HCEC 1CT (cell line): Measurements from ENCODE around the gene PANK4.

Source experiments
- DNase-seq: peaks from one replicate; pipeline ENCODE4 v3.0.0-alpha.2; 2017

Gene PANK4

DNA sequence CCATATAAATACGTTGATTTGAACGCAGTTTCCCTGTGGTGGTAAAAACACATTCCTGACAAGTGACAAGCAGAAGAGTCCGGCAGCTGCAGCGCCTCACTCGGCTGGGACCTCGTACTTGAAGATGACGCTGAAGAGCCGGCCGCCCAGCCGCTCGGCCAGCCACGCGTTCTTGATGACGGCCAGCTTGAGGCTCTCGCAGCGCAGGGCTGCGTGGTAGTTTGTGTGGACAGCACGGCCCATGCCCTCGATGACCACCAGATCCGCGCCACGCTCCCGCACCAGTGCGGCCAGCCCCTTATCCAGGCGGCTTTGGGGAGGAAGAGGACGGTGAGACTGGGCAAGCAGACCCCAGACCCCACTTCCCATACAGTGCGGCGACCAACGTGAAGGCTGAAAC is 17.6 kb downstream of the PANK4 start:
- no peak for DNase-seq

DNA sequence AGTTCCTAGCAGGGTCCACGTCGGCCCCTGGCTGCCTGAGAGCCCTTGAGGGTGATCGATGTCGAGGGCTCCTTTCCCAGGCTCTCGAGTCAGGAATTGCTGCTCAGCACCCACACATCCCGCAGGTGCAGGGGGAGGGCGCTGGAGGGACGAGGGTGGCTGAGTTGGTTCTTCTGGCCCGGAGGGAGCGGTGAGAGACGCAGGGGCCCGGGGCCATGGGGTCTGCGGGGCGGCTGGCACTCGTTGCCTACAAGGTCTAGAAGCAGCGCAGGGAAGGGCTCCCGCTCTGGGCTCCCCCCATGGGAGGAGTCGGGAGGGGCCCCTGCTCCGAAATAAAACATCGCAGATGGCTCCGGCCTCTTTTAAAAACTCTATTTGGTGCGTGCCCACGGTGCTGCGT is 18.2 kb downstream of the PANK4 start:
- no peak for DNase-seq

DNA sequence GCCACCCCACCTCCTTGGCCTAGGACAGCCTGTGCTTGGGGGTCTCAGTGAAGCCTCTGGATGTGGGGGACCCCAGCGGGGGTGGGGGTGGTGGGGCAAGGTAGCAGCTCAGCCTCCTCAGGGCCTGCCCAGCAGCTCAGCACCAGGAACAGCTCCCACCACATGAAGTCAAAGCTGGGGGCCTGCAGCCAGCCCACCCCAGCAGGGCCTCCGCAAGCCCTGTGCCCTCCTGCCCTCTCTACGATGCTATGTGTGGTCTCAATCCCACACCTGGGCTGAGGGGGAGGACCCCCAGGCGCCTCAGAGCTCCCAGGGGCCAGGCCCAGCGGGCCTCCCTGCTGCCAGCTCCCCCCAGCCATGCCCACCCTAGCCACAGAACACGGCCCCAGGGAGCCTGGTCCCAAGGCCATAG is 18.6 kb downstream of the PANK4 start:
- DNase-seq: no peak

DNA sequence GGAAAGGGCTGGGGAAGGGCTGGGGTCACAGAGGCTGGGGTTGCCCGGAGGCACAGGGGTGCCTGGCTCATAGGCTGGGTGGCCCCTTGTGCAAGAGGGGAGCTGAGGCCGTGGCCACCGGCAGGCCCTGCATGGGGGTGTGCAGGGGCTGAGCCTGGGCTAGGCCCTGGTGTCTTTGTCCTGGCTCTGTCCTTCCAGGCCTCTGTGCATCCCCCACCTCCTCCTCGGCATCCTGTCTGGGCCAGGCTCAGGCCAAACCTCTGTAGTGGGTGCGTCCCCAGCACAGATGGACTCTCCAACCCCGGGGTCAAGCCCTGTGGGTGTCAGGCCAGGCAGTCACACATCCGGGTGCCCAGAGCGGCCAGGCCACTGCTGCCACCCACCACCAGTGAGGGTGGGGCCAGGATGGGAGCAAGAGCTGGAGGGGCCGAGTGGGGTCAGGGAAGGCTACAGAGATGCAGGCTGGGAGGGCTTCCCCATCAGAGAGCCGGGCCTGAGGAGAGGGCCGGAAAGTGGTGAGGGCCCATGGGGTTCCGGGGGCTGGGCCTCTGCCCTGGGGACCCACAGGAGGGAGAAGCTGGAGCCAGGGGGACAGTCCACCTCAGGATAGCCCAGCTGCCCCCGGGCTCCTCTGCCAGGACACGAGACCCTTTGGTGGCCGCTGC is 19.4 kb downstream of the PANK4 start:
- no peak for DNase-seq

DNA sequence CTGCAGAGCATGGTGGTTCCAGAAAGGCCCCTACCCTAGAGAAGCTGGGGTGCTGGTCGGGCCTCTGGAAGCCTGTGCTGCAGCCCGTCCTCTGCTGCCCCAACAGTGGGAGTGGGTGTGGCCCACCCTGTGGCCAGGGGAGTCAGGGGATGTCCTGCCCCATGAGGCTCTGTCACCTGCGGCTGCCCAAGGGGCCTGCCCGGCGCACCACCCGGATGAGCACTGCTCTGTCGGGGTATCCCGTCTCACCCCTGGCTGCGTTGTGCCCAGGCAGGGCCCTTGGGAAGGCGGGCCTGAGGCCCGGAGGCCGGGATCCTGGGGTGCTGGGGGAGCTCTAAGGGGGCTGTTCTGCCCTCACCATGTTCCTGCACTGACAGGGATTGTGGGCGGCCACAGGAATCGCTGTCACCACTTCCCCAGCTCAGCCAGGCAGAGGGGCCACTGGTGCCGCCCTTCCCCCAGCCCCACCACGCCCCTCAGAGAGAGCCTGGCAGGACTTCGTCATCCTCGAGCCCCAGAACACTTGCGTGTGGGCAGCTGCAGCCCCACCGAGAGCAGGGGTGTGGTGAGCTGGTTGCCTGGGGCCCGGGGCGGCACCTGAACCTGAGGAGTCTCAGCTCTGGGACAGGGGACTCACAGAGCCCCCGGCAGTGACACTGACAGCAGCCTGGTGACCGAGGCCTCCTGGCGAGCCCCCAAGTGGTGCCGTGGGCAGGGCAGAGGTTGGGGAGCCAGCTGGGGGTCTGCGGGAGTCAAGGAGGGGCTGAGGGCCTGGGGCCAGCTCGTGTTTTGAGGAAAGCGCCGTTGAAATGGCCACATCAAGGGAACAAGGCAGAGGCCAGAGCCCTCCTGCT is 20.2 kb downstream of the PANK4 start:
- DNase-seq: no peak

DNA sequence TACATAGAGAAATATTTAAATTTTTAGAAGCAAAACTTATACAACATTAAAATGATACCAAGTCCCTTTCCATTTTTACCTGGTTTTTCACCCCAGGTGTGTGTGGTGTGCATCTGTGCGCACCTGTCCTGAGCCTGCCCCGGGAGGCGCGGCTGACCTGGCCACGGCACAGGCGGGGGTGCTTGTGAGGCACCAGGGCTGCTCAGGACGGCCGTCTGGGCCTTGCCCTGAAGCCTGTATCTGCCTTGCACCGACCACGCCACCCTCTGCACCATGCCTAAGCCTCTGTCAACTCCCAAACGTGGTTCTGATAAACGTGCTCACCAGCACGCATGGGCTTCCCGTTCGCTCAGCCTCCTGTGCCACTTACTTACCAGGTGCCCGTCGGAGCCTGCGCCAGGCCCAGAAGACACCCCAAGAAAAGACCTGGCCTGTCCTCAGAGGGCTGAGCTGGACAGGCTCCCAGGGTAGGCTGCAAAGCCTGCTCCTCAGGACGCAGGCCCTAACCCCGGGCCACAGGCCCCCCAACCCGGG is 20.9 kb downstream of the PANK4 start:
- no peak for DNase-seq

DNA sequence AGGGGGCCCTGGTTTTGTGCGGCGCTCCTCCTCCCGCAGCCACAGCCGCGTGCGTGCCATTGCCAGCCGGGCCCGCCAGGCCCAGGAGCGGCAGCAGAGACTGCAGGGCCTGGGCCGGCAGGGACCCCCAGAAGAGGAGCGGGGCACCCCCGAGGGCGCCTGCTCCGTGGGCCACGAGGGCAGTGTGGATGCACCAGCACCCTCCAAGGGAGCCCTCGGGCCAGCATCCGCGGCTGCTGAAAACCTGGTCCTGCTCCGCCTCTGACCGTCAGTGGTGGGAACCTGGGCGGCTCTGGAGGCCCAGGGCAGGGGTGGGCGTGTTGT is 21.5 kb downstream of the PANK4 start:
- no peak for DNase-seq

DNA sequence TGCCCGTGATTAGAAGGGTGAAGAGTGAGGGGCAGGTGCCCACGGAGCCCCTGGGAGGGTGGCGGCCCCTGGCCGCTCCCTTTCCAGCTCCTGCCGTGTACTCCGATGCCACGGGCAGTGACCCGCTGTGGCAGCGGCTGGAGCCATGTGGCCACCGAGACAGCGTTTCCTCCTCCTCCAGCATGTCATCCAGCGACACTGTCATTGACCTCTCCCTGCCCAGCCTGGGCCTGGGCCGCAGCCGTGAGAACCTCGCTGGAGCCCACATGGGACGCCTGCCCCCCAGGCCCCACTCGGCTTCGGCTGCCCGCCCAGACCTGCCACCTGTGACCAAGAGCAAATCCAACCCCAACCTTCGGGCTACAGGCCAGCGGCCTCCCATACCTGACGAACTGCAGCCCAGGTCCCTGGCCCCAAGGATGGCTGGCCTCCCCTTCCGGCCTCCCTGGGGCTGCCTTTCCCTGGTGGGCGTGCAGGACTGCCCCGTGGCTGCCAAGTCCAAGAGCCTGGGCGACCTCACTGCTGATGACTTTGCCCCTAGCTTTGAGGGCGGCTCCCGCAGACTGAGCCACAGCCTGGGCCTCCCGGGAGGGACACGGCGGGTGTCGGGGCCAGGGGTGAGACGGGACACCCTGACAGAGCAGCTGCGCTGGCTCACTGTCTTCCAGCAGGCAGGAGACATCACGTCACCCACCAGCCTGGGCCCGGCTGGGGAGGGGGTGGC is 22.0 kb downstream of the PANK4 start:
- DNase-seq: no peak

DNA sequence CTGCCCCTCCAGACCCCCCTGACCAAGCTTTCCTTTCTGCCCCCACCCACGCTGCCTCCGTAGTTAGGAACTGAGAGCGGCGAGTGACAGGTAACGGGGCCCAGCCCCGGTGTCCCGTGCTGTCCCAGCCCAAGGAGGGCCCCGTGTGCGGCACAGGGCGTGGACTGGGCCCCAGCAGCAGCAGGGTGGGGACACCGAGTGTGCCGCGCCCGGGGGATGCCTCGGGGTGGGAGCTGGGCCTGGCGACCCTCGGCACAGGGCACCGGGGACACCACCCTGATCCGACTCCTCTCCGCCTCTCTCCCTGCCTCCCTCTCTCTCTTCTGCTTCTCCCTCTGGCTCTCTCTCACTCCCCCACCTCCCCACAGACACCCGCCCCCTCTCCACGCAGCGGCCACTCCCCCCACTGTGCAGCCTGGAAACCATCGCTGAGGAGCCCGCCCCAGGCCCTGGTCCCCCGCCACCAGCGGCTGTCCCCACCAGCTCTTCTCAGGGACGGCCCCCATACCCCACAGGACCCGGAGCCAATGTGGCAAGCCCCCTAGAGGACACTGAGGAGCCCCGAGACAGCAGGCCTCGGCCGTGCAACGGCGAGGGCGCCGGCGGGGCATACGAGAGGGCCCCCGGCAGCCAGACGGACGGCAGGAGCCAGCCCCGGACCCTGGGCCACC is 22.7 kb downstream of the PANK4 start:
- no peak for DNase-seq

DNA sequence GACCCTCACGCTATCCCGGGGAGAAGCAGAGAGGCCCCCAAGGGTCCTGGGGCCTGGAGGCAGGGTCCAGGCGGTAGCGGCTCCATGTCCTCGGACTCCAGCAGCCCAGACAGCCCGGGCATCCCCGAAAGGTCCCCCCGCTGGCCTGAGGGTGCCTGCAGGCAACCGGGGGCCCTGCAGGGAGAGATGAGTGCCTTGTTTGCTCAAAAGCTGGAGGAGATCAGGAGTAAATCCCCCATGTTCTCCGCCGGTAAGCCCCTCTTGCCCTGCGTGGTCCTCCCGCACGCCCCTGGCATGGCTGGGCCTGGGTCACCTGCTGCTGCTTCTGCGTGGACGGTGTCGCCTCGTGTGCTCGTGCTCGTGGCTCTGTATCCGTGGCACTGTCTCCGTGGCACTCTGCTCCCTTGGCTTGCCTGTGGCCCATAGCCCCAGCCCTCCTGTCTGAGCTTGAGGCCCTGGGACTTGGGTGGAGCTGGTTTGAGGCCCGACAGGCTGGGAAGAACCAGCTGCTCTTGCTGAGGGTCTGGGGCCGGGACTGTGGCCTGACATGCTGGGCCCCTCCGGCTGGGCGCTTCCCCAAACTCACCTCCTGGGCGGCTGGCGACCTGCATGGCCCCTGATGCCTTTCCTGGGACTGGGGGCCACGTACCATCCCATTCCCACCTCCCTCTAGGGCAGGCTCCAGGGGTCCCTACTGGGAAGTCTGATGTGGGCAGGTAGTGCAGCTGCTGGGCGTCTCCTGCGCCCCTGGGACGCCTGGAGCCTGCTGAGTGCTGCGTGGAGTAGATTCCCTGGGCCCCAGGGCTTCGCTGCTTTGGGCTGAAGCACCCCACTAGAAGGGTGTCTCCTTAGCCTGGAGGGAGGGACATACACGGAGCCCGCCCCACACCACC is 23.5 kb downstream of the PANK4 start:
- no peak for DNase-seq

DNA sequence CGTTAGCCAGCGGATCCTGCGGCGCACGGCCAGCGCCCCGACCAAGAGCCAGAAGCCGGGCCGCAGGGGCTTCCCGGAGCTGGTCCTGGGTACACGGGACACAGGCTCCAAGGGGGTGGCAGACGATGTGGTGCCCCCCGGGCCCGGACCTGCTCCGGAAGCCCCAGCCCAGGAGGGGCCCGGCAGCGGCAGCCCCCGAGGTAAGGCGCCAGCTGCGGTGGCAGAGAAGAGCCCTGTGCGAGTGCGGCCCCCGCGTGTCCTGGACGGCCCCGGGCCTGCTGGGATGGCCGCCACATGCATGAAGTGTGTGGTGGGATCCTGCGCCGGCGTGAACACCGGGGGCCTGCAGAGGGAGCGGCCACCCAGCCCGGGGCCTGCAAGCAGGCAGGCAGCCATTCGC is 24.2 kb downstream of the PANK4 start:
- no peak for DNase-seq

DNA sequence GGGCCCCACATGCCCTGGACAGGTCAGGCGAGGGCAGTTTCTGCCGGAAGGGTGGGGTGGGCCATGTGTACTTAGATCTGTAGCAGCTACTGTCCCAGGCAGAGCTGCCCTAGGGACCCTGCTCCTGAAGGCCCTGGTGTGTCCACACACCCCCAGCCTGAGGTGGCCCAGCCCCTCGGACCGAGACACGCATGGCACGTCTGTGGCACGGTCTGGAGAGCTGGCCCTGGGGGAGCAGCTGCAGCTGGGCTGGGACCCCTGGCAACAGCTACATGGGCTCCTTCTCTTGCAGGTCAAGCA is 24.6 kb downstream of the PANK4 start:
- DNase-seq: no peak

DNA sequence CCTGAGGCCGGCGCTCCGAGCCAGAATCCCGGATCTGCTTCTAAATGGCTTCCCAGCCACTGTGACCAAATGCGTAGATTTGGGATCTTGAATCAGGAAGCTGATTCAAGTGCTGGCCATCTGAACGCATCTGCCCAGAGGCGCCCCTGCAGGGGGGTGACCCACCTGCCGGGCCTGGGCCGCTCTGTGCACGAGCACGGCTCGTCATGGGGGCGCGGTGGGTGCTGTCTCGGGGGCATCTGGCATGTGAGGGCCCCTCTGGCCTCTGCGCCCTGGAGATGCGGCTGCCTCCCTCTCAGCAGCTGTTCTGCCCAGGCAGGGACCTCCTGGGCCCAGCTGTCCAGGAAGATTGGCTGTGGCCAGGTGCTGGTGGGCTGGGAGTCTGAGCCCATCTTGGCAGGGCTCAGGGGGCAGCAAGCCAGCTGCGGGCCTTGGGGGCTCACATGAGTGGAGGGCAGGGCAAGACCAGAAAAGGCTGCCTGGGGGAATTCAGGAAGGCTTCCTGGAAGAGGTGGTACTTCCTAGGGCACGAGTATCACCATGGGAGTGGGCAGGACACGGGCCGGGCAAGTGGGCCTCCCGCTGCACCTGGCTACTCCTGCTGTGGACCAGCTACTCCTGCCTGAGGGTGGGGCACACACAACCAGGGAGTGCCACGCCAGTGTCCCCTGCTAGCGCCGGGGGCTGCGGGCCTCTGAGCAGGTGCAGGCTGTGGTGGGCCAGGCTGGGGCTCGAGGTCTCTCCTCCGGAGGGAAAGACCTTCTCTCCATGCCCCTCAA is 25.2 kb downstream of the PANK4 start:
- no peak for DNase-seq

DNA sequence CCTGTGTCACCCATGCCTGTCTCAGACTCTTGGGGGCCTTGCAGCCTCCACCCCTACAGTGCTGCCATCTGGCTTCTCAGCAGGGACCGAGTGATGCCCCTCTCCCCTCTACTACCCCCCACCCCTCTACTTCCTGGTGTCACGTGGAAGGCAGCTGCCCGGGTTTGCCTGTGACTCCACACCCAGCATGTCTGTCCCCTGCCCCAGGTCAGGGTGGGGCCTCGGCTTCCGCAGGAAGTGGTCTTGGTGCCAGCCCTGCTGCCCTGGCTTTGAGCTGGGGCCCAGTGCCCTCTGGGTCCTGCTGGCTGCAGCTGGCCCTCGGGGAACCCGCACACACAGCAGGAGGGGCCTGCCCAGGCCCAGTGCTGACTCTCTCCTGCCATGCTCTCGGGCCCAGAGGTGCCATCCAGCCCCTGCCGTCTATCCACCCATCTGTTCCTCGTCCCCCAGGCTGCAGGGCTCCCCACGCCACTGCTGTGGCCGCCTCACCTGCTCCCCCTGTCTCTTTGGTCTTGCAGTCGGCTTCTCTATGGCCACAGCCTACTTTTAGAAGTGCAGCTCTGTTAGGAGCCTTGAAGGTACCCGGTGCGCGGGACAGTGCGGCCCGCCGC is 26.3 kb downstream of the PANK4 start:
- no peak for DNase-seq

DNA sequence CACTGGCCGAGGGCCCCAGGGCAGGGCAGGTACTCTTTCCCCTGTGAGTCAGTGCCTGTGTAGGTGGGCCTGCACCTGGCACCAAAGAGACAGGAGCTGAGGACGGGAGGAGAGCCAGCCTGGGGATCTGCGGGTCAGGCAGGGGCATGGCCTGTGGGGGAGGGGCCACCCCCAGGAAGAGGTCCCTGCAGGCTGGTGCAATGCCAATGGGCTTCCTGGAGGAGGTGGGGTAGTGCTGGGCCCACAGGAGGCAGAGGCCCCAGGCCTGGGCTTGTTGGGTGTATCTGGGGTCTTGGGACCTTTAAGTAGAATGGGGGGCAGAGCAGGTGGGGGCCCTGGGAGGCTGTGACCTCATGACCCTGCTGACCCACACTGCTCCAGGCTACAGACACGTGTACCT is 27.1 kb downstream of the PANK4 start:
- DNase-seq: no peak

DNA sequence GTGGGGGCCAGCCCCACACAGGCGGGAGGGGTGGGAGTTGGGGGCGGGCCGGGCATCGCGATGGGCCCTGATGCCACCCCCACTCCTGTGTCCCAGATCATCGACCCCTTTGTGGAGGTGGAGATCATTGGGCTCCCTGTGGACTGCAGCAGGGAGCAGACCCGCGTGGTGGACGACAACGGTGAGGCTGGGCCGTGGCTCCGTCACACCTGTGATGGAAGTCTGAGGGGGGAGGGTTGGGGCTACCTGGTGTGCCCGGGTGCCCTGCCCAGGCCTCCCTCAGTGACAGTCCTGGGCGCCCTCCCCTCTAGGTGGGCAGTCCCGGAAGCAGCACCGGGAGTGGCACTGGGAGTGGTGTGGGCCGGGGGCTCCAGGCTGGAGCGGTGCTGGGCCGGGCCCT is 27.7 kb downstream of the PANK4 start:
- DNase-seq: no peak

DNA sequence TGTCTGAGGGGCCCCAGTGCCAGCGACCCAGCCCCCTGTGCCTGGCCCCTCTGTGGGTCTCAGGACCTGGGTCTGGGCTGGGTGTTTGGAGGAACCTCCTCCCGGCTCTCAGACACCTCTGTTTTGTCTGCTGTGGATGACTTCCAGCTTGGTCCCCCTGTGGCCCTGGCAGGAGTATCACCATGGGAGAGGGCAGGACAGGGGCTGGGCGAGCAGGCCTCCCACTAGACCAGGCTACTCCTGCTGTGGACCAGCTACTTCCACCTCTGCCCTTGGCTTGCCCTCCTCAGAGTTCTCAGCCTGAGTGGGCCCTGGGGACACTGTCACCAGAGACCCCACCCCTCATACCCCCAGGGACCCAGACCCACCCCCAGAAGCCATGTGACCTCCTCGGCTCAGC is 28.5 kb downstream of the PANK4 start:
- DNase-seq: no peak

DNA sequence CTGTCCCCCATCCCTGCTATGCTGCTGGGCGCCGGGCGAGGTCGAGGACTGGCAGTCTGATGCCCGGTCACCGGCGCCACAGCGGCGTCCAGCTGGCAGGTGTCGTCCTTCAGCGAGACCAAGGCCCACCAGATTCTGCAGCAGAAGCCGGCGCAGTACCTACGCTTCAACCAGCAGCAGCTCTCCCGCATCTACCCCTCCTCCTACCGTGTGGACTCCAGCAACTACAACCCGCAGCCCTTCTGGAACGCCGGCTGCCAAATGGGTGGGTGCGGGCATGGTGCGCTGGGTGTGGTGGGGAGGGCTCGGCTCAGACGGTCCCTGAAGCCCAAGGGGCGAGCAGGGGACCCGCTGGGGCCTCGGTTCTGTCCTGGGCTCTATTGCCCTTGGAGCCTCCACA is 29.6 kb downstream of the PANK4 start:
- DNase-seq: no peak

DNA sequence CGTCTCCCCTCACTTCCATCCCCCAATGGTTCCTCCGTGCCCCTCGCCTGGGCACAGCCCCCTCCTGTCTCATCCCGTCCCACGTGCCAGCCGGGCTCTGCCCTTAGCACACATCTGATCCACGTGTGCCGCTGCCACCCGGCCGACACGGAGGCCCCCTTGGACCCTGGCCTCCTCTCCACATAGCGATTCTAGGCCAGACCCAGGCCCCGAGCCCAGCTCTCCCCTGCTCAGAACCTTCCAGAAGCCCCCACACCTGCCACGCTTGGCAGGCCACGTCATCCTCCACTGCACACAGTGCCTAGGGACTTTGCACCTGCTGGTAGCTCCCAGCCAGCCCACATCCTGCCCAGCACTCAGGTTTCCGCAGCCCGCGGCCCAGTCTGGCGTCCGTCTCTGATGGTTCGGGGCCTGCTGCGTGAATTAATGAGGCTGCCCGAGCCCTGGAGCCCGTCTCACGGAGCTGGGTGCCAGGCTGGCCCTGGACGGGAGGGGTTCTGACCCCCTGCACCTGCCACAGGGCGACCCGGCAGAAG is 30.2 kb downstream of the PANK4 start:
- DNase-seq: no peak

DNA sequence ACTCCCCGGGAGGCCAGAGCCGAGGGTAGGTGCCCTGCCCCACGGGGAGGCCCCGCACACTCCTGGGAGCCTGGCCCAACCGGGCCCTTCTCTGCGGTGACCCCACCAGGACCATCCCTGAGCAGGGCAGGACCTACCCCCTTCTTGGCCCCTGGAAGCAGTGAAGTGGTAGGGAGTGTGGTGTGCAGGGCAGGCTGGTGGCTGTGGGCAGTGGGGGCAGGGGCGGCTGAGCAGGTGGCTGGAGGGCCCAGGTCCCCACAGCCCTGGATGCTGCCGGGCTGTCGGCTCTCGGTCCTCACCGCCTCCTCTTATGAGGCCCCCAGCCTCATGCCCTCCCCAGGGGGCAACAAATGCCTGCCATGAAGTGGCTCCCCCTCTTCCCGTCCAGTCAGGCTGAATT is 30.9 kb downstream of the PANK4 start:
- DNase-seq: no peak

DNA sequence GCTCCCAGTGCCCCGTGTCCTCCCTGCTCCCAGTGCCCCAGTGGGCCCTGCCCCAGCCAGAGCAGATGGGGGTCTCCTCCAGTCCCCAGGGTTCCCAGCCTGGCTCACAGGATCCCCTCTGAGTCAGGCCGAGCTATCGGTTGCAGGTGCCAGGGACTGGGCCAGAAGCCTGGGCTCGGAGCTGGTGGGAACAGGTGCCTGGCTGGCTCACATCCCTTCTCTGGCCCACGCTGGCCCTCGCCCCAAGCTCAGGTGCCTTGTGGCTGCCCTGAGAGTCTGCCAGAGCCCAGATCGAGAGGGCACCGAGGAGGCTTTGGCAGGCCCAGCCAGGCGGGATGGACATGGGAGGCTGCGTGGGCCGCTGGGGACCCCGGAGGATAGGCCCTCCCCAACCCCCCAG is 31.4 kb downstream of the PANK4 start:
- DNase-seq: no peak
